Immature natural killer cell (primary cell): ENCODE results near the gene PLEKHA8. TPM values are rescaled to one million over a fixed set of nuclear protein-coding genes. Genes with fewer than 3 reads are reported as not detected.

Experiments used
- DNase-seq, 3 donors: peaks; one replicate each; pipeline ENCODE4 v3.0.0; 2022; ENCODE audit warnings: mixed read lengths in 1 of 3
- H3K27ac Mint-ChIP-seq, 6 donors: one replicate each; pipeline ENCODE4 v1.8.0; 2020; ENCODE audit warnings: mixed read lengths in 6 of 6, mild to moderate bottlenecking in 5 of 6, inconsistent platforms in 4 of 6, moderate library complexity in 3 of 6
- H3K27me3 Mint-ChIP-seq, 3 donors: one replicate each; pipeline ENCODE4 v1.8.0; 2020 to 2021; ENCODE audit warnings: low read depth in 3 of 3, mild to moderate bottlenecking in 3 of 3, mixed read lengths in 3 of 3, moderate library complexity in 3 of 3, inconsistent platforms in 1 of 3
- H3K36me3 Mint-ChIP-seq, 3 donors: one replicate each; pipeline ENCODE4 v1.8.0; 2020; ENCODE audit warnings: mixed read lengths in 3 of 3, inconsistent platforms in 2 of 3, mild to moderate bottlenecking in 2 of 3
- H3K4me1 Mint-ChIP-seq, 2 donors: one replicate each; pipeline ENCODE4 v1.8.0; 2020; ENCODE audit warnings: inconsistent platforms in 2 of 2, mild to moderate bottlenecking in 2 of 2, mixed read lengths in 2 of 2, moderate library complexity in 1 of 2
- H3K4me3 Mint-ChIP-seq, 5 donors: one replicate each; pipeline ENCODE4 v1.8.0; 2020; ENCODE audit warnings: mild to moderate bottlenecking in 5 of 5, mixed read lengths in 5 of 5, inconsistent platforms in 3 of 5, moderate library complexity in 3 of 5
- H3K9me3 Mint-ChIP-seq, 6 donors: one replicate each; pipeline ENCODE4 v1.8.0; 2020; ENCODE audit warnings: mild to moderate bottlenecking in 6 of 6, mixed read lengths in 6 of 6, inconsistent platforms in 4 of 6, moderate library complexity in 3 of 6
- polyA plus RNA-seq, 3 donors: library from polyadenylated mRNA; unstranded; fragments of 300-500 nt; fragmentation: Illumina TruSeq; gene quantifications; one replicate each; pipeline ENCODE4 v1.2.3, GENCODE V29; 2021

PLEKHA8 gene
- polyA plus RNA-seq, 3 donors from 2014 or later = 3.0 to 5.5 (median 5.0) TPM

DNA sequence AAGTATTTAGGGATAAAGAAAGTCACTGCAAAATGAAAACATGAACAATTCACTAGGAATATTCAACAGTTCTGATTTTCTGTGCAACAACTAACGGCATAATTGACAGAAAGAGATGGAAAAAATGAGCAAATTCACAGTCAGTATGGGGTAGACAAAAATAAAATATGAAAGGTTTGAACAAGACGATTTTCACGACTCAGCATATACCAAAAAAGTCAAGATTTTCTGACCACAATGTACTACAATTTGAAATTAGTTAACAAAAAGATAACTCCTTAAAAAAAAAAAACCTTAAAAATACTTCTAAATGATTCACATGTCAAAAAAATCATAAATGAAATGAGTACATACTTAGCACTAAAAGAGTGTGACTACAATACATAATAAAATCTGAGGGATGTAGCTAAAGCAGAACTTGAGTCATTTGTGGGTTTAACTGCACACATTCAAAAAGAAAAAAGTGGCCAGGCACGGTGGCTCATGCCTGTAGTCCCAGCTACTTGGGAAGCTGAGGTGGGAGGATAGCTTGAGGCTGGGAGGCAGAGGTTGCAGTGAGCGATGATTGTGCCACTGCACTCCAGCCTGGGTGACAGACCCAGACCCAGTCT lies 84.0 kb downstream of the PLEKHA8 start:
- no peak for DNase-seq
- no peak overlapping the region for H3K27ac Mint-ChIP-seq
- no peaks in the 10 kb centered on the region for H3K4me1 Mint-ChIP-seq
- H3K9me3 Mint-ChIP-seq = peaks cover 5 to 14% (median 7%) of the 10 kb centered on the region in 6 donors
- H3K27me3 Mint-ChIP-seq = peaks cover 0 to 5% (median 3%) of the 10 kb centered on the region in 3 donors
- H3K36me3 Mint-ChIP-seq = peaks cover 0 to 16% (median 13%) of the 10 kb centered on the region in 3 donors
- no peak overlapping the region for H3K4me3 Mint-ChIP-seq

DNA sequence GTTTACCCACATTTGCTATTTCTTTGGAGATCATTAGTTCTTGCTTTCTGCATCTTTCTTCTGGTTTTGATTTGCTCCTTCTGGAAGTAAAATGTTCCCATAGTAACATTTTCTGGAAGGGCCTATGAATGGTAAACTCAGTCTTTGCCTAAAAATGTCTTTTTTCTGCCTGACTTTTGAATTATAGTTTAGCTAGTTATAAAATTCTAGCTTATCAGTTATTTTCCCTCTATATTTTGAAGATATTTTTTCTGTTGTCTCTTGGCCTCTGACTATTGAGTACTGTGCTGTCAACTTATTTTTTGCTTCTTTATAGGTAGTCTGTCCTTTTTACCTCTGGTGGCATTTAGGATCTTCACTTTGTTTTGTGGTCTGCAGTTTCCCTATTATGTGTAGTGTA lies 84.9 kb downstream of the PLEKHA8 start:
- H3K36me3 Mint-ChIP-seq = peaks cover 0 to 16% (median 13%) of the 10 kb centered on the region in 3 donors
- H3K27me3 Mint-ChIP-seq = peaks cover 0 to 5% (median 3%) of the 10 kb centered on the region in 3 donors
- no peak overlapping the region for H3K27ac Mint-ChIP-seq
- H3K4me3 Mint-ChIP-seq = no peak overlapping the region
- peaks cover 5 to 14% (median 7%) of the 10 kb centered on the region in 6 donors for H3K9me3 Mint-ChIP-seq
- no peaks in the 10 kb centered on the region for H3K4me1 Mint-ChIP-seq
- no peak for DNase-seq

DNA sequence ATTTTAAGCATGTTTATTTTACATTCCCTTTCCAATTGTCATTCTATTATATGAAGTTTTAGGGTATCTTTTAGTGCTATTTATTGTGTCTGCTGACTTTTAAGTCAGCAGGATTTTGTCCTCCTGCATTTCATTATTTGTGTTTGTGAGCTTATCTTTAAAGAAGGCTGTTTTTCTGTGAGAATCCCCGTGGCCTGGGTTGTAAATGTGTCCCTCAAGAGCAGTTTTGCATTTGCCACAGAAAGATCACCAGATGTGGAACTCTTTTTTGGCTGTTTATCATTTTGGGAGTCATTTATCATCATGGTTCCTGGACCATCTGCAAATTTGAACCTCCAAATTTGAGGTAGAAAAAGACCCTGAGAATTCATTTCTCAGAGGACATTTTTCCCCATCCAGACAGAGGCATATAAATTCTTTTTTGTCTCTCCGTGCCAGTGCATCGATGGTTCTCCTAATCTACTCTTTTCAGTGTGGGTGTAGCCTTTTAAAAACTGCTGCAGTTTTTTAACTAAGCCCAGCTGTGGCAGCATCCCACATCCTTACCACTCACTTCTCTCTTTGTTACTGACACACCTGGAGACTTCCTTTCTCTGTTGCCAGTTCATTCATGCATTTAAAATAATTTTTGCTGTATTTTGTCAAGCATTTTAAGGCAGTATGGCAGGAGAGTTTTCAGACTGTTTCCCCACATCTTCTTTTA lies 86.5 kb downstream of the PLEKHA8 start:
- Mint-ChIP-seq H3K4me1 (no peaks in the 10 kb centered on the region), H3K9me3 (peaks cover 3 to 14% (median 7%) of the 10 kb centered on the region in 6 donors), H3K4me3 (no peak overlapping the region), H3K27ac (peak overlapping the region in 1 of 6 donors; percentile 39), H3K27me3 (peaks cover 0 to 5% (median 3%) of the 10 kb centered on the region in 3 donors), H3K36me3 (peaks cover 0 to 16% (median 13%) of the 10 kb centered on the region in 3 donors)
- DNase-seq = no peak

- no peak overlapping the region for H3K27ac Mint-ChIP-seq
- H3K4me3 Mint-ChIP-seq = no peak overlapping the region
- peaks cover 0 to 16% (median 13%) of the 10 kb centered on the region in 3 donors for H3K36me3 Mint-ChIP-seq
- DNase-seq = no peak
- H3K4me1 Mint-ChIP-seq = no peaks in the 10 kb centered on the region
- H3K27me3 Mint-ChIP-seq = peaks cover 0 to 3% (median 2%) of the 10 kb centered on the region in 3 donors
- peaks cover 3 to 14% (median 7%) of the 10 kb centered on the region in 6 donors for H3K9me3 Mint-ChIP-seq
Observed at GRCh38 chr7:30115709-30116297, 87.6 kb downstream of the PLEKHA8 start.

GRCh38 chr7:30116771-30117170 lies 88.6 kb downstream of the PLEKHA8 start:
- Mint-ChIP-seq H3K4me1 (no peaks in the 10 kb centered on the region), H3K27ac (no peak overlapping the region), H3K27me3 (peaks cover 0 to 7% (median 2%) of the 10 kb centered on the region in 3 donors), H3K9me3 (peaks cover 3 to 14% (median 7%) of the 10 kb centered on the region in 6 donors), H3K36me3 (peaks cover 0 to 16% (median 13%) of the 10 kb centered on the region in 3 donors), H3K4me3 (no peak overlapping the region)
- DNase-seq = no peak

DNA sequence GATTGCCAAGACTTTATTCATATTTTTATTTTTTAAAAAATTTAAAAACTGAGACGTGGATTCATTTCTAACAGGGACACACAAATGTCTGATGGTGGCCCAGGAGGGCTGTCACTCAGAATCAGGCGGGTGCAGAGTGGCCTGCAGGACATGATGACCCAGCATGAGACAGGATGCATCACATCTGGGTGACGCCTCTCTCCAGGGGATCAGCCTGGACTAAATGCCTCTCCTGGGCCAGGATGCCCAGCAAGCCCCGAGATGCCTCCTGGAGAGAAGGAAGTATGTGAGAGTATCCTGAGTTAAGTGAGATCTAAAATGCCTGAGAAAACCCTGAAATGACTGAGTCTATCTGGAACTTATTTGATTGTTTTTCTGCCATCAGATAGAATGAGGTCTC lies 89.7 kb downstream of the PLEKHA8 start:
- Mint-ChIP-seq H3K27me3 (peaks cover 0 to 7% (median 2%) of the 10 kb centered on the region in 3 donors), H3K27ac (no peak overlapping the region), H3K9me3 (peaks cover 1 to 12% (median 6%) of the 10 kb centered on the region in 6 donors), H3K4me1 (no peaks in the 10 kb centered on the region), H3K36me3 (peaks cover 0 to 16% (median 6%) of the 10 kb centered on the region in 3 donors), H3K4me3 (no peak overlapping the region)
- DNase-seq = no peak

DNA sequence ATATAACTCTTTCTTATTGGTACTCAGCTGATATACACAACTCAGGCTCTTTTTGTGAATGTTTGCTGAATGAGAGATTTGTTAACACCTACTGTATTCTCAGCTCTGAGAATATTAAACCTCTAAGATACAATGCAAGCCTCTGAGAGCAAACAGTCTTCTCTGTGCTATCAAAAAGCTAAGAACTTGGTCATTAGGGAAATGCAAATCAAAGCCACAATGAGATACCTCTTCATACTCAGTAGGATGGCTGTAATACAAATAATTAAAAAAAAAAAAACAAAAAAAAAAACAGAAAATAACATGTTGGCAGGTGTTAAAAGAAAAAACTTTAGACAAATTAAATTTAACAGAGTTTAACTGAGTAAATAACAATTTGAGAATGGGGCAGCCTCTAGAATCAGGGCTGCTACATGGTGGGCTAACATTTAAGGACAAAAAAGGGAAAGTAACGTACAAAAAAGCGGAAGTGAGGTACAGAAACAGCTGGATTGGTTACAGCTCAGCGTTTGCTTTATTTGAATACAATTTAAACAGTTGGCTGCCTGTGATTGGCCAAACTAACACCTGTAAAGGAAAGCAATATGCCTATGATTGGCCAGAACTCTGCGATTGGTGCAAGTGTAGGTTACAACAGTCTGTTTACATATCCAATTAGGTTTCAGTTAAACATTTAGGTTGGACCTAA lies 91.8 kb downstream of the PLEKHA8 start:
- Mint-ChIP-seq H3K9me3 (no peaks in the 10 kb centered on the region), H3K36me3 (peaks cover 0 to 8% (median 0%) of the 10 kb centered on the region in 3 donors), H3K4me3 (no peak overlapping the region), H3K4me1 (no peaks in the 10 kb centered on the region), H3K27me3 (peaks cover 0 to 3% (median 0%) of the 10 kb centered on the region in 3 donors), H3K27ac (no peak overlapping the region)
- DNase-seq = no peak

GRCh38 chr7:30133736-30134610 lies 105.8 kb downstream of the PLEKHA8 start:
- H3K27me3 Mint-ChIP-seq = peaks cover 2 to 25% (median 16%) of the 10 kb centered on the region in 3 donors
- H3K36me3 Mint-ChIP-seq = peaks cover 0 to 6% (median 0%) of the 10 kb centered on the region in 3 donors
- H3K27ac Mint-ChIP-seq = peak overlapping the region; percentile 79 to 91 (median 87)
- no peaks in the 10 kb centered on the region for H3K9me3 Mint-ChIP-seq
- peaks cover 9 to 11% of the 10 kb centered on the region in 2 donors for H3K4me1 Mint-ChIP-seq
- peak overlapping the region; percentile 83 to 89 (median 87) for H3K4me3 Mint-ChIP-seq
- no peak for DNase-seq

DNA sequence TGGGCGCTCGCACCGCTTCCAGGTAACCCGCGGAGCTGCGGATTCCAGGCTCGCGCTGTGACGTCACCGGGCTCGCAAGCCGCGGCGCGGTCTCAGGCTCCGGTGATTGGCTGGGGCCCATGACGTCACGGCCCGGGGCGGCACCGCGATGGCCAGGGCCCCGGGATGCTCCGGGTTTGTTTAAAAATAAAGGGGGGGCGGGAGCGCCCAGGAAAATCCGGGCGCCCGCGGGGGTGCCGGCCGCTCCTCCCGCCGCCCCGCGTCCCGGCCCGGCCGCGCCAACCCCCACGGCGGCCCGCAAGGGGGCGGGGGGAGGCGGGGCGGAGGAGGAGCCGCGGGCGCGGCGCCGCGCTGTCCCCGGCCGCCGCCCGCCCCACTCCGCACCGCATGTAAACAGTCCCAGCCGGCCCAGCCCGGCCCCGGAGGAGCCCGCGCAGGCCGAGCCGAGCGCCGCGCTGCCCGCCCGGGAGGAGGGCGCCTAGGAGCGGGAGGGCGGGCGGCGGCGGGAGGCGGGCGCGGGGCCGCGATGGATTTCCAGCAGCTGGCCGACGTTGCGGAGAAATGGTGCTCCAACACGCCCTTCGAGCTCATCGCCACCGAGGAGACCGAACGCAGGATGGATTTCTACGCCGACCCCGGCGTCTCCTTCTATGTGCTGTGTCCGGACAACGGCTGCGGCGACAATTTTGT lies 106.5 kb downstream of the PLEKHA8 start, which contains the start of gene MTURN:
TSS of gene MTURN (plus strand) at position 376 of the 690 bp plus-strand sequence. CDS start at position 527, 151 bp downstream.
- peak; percentile 84 to 89 (median 87) for DNase-seq
- peaks cover 2 to 24% (median 16%) of the 10 kb centered on the region in 3 donors for H3K27me3 Mint-ChIP-seq
- no peaks in the 10 kb centered on the region for H3K36me3 Mint-ChIP-seq
- peaks cover 9 to 11% of the 10 kb centered on the region in 2 donors for H3K4me1 Mint-ChIP-seq
- H3K4me3 Mint-ChIP-seq = peak within 1 kb of the TSS; percentile 88 to 93 (median 92)
- peak within 1 kb of the TSS; percentile 79 to 91 (median 87) for H3K27ac Mint-ChIP-seq
- no peaks in the 10 kb centered on the region for H3K9me3 Mint-ChIP-seq

- peaks cover 2 to 24% (median 16%) of the 10 kb centered on the region in 3 donors for H3K27me3 Mint-ChIP-seq
Observed at GRCh38 chr7:30135301-30136116, 107.3 kb downstream of the PLEKHA8 start.

DNA sequence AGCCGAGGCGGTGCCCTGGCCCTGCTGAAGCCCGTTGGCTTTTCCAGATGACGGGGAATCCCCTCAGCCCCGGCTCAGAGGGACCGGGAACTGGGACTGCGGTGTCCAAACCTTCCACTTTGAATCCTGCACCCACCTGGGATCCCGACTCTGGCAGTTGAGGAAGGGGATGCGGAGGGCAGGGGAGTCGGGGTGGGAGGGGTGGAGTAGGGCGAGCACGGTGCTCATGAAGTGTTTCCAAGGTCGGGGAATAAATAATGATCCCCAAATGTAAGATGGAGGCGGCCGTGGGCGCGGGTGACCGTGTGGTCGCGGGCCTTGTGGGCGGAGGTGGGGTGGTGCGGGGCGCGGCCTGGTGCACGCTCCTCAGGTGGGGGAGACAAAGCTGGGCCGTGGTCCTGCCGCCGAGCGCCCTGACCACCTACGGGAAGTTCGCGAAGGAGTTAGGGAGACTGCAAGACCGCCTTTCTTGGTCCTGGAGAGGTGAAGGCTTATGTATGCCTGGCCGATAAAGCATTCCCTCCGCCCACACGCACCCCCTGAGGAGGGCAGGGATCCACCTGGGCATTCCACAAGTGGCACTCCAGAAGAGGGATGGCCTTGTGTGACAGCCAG lies 108.0 kb downstream of the PLEKHA8 start:
- no peaks in the 10 kb centered on the region for H3K9me3 Mint-ChIP-seq
- peaks cover 9 to 11% of the 10 kb centered on the region in 2 donors for H3K4me1 Mint-ChIP-seq

More at GRCh38 chr7:30135301-30136116, 107.3 kb downstream of the PLEKHA8 start:
- Mint-ChIP-seq H3K36me3 (no peaks in the 10 kb centered on the region), H3K9me3 (no peaks in the 10 kb centered on the region), H3K4me1 (peaks cover 9 to 11% of the 10 kb centered on the region in 2 donors), H3K4me3 (peak overlapping the region; percentile 88 to 93 (median 92)), H3K27ac (peak overlapping the region in 5 of 6 donors; percentile 70 to 86 (median 82))
- DNase-seq = peak; percentile 42 to 63 (median 50)

More for the DNA sequence above, 108.0 kb downstream of the PLEKHA8 start:
- no peak for DNase-seq
- Mint-ChIP-seq H3K27ac (peak overlapping the region in 2 of 6 donors; percentile 40 to 70), H3K36me3 (no peaks in the 10 kb centered on the region), H3K4me3 (peak overlapping the region; percentile 88 to 93 (median 92)), H3K27me3 (peaks cover 2 to 24% (median 16%) of the 10 kb centered on the region in 3 donors)
